HAP-1 (cell line): ENCODE results near the gene SLC16A13.
"Not testable (repeated sequence)": the region's sequence is repeated elsewhere in the genome, so short reads cannot be mapped to it uniquely, and the experiment has no call there.

Experiments
- DNase-seq, 2 experiments: peaks; one replicate each; pipeline ENCODE4 v3.0.0-alpha.2; 2016 to 2020; ENCODE audit warnings: low spot score in 2 of 2
- H3K27me3 ChIP-seq: fragments of 250-450 bp; sonication (Bioruptor Pico); 2 replicates; pipeline ENCODE4 v1.5.1; 2020; ENCODE audit warnings: low read depth, mild to moderate bottlenecking, moderate library complexity
- H3K36me3 ChIP-seq: fragments of 250-450 bp; sonication (Bioruptor Pico); replicated peaks from 2 replicates; pipeline ENCODE4 v1.5.1; 2020; ENCODE audit warnings: mild to moderate bottlenecking
- H3K4me1 ChIP-seq: fragments of 250-450 bp; sonication (Bioruptor Pico); 2 replicates; pipeline ENCODE4 v1.5.1; 2020; ENCODE audit warnings: mild to moderate bottlenecking
- H3K4me3 ChIP-seq: fragments of 250-450 bp; sonication (Bioruptor Pico); 2 replicates; pipeline ENCODE4 v1.5.1; 2020; ENCODE audit warnings: mild to moderate bottlenecking, moderate library complexity
- H3K9me3 ChIP-seq: fragments of 250-450 bp; sonication (Bioruptor Pico); 2 replicates; pipeline ENCODE4 v1.5.1; 2020; ENCODE audit warnings: mild to moderate bottlenecking, moderate library complexity
- in situ Hi-C: fragments of 300-500 bp; cut with MboI; formaldehyde crosslinking; loops from 3 replicates; pipeline ENCODE4 v1.14.3; 2020; ENCODE audit warnings: low sequenced_read_pairs, inconsistent platforms, mixed read lengths

SLC16A13 gene

DNA sequence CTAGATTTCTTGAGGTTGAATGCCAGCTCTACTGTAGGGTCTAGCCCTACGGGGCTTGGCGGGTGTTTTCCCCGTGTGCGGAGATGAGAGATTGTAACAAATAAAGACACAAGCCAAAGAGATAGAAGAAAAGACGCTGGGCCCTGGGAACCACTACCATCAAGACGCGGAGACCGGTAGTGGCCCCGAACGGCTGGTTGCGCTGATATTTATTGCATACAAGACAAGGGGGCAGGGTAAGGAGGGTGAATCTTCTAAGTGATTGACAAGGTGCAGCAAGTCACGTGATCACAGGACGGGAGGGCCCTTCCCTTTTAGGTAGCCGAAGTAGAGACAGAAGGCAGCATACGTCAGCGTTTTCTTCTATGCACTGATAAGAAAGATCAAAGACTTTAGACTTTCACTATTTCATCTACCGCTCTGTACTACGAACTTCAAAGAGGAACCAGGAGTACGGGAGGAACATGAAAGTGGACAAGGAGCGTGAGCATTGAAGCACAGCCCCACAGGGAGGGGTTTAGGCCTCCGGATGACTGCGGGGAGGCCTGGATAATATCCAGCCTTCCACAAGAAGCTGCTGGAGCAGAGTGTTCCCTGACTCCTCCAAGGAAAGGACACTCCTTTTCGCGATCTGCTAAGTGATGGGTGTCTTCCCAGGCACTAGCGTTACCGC, 11.0 kb downstream of the SLC16A13 start:
- H3K36me3 ChIP-seq, H3K4me3 ChIP-seq, DNase-seq, H3K27me3 ChIP-seq, H3K4me1 ChIP-seq, H3K9me3 ChIP-seq: not testable (repeated sequence)
- in situ Hi-C loops, result loop anchor here (10.0 kb wide), 1 partner anchor 138 kb away; no protein-coding TSS in a partner anchor

DNA sequence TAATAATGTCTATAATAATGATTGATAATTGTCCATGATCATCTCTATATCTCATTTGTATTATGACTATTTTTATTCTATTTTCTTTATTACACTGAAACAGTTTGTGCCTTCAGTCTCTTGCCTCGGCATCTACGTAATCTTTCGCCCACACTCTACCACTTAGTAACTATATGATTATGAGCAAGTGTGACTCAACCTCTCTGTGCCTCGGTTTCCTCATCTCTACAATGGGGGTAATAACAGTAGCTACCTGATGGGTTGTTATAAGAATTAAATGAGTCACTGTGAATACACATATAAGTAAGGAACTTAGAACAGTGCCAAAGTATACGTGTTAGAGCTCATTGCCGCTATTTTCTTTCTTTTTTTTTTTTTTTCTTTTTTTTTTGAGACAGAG, 11.8 kb downstream of the SLC16A13 start:
- no peaks in the 10 kb centered on the region for H3K9me3 ChIP-seq
- no peak overlapping the region for H3K4me3 ChIP-seq
- no peaks in the 10 kb centered on the region for H3K36me3 ChIP-seq
- no peak for DNase-seq
- H3K4me1 ChIP-seq, result peaks cover 4% of the 10 kb centered on the region
- no peaks in the 10 kb centered on the region for H3K27me3 ChIP-seq
- in situ Hi-C loops, result loop anchor here (10.0 kb wide), 1 partner anchor 137 kb away; no protein-coding TSS in a partner anchor

DNA sequence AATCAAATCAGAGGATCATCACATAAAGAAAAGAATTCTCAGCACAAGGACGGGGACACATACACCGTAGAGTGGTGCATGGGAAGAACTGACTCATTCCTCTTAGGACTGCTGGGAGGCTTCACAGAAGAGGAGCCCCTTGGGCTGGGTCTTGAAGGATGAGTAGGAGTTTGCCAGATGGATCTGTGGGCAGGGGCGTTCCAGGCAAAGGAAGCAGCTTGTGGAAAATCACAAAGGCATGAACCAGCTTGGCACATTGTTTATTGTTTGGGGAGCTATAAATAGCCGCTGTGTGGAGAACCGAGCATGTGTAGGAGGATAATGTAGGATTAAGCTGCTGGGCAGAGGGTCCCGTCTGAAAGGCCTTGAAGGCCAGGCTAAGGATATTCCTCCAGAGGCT, 13.2 kb downstream of the SLC16A13 start:
- Histone ChIP-seq H3K4me3 (no peak overlapping the region), H3K27me3 (no peaks in the 10 kb centered on the region), H3K4me1 (peaks cover 4% of the 10 kb centered on the region), H3K36me3 (no peaks in the 10 kb centered on the region), H3K9me3 (no peaks in the 10 kb centered on the region)
- in situ Hi-C loops, result loop anchor here (10.0 kb wide), 1 partner anchor 136 kb away; no protein-coding TSS in a partner anchor
- DNase-seq, result peak in 1 of 2 experiments; percentile 18

- not testable (repeated sequence) for DNase-seq, H3K27me3 ChIP-seq, H3K4me3 ChIP-seq, H3K9me3 ChIP-seq, H3K36me3 ChIP-seq, H3K4me1 ChIP-seq
- in situ Hi-C loops, result loop anchor here (5.0 kb wide), 1 partner anchor 82 kb away; no protein-coding TSS in a partner anchor
Measured at GRCh38 chr17:7050583-7050982, 14.8 kb downstream of the SLC16A13 start.

GRCh38 chr17:7056386-7056785, 20.6 kb downstream of the SLC16A13 start:
- H3K4me3 ChIP-seq, result no peak overlapping the region
- no peaks in the 10 kb centered on the region for H3K27me3 ChIP-seq
- H3K36me3 ChIP-seq, result no peaks in the 10 kb centered on the region
- in situ Hi-C loops, result no loop called here
- H3K9me3 ChIP-seq, result no peaks in the 10 kb centered on the region
- no peaks in the 10 kb centered on the region for H3K4me1 ChIP-seq
- DNase-seq, result no peak

DNA sequence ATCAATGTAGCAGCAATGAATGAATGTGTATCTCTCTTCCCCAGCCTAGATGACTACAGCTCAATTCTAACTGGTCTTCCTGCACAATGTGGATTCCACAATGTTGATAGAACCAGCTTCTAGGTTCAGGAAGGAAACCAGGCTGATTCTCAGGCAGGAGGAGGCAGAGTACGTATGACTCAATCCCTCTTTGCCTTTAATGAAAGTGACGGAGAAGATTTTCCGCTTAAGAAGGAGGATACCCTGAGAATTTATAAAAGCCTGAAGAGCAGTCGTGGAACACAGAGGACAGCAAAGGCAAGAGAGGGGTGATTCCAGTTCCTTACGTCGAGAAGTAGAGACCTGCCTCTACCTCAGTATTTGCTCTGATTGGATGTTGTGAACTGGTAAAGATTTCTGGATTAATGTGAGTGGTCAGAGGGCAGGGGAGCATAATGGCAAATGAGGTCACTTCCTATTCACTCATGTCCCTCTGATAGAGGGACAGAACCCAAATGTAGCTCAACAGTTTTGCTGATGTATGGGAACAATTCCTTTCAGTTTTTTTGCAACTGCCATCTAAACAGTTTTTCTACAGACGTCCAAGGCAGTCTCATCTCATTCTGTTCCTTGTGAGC, 23.1 kb downstream of the SLC16A13 start:
- in situ Hi-C loops, result no loop called here
- H3K27me3 ChIP-seq, result no peaks in the 10 kb centered on the region
- no peaks in the 10 kb centered on the region for H3K9me3 ChIP-seq
- H3K4me1 ChIP-seq, result peaks cover 3% of the 10 kb centered on the region; the same call in 1 of the 2 replicates
- H3K4me3 ChIP-seq, result no peak overlapping the region
- DNase-seq, result no peak
- no peaks in the 10 kb centered on the region for H3K36me3 ChIP-seq

- H3K27me3 ChIP-seq, result no peaks in the 10 kb centered on the region
- DNase-seq, result no peak
- H3K9me3 ChIP-seq, result no peaks in the 10 kb centered on the region
- H3K4me1 ChIP-seq, result peaks cover 3% of the 10 kb centered on the region; the same call in 1 of the 2 replicates
- H3K36me3 ChIP-seq, result no peaks in the 10 kb centered on the region
- in situ Hi-C loops, result no loop called here
- H3K4me3 ChIP-seq, result no peak overlapping the region
Measured at GRCh38 chr17:7060165-7060891, 24.5 kb downstream of the SLC16A13 start.

DNA sequence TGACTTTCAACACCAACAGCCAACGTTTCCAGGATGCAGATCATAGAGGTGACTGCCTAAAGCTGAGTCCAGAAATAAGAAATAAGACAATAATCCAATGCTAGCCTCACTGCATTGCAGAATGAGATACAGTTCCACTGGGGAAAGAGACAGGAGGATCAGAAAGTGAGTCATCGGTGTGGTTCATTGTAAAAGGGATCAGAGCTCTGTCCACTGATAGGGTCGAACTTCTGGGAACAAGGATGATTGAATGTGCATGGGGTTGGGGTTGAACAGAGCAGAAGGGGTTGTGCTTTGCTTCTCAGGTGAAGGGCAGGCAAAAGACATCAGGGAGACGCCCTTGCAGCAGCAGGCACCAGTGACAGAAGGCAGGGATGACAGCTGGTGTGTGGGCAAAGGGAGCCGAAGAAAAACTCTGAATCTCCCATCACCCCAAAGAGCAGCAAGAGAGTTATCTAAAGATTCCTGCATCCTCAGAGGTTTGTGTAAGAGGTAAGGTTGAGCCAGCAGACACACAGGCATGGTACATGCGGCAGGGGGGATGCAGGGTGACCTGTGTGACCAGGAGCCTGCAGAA, 27.8 kb downstream of the SLC16A13 start:
- no peak for DNase-seq
- in situ Hi-C loops, result no loop called here
- no peaks in the 10 kb centered on the region; the same call in 1 of the 2 replicates for H3K9me3 ChIP-seq
- no peaks in the 10 kb centered on the region for H3K27me3 ChIP-seq
- no peak overlapping the region for H3K4me3 ChIP-seq
- no peaks in the 10 kb centered on the region for H3K36me3 ChIP-seq
- H3K4me1 ChIP-seq, result peaks cover 3% of the 10 kb centered on the region; the same call in 1 of the 2 replicates

- Histone ChIP-seq H3K36me3 (no peaks in the 10 kb centered on the region), H3K4me1 (peaks cover 3% of the 10 kb centered on the region; the same call in 1 of the 2 replicates), H3K27me3 (no peaks in the 10 kb centered on the region), H3K9me3 (no peaks in the 10 kb centered on the region; the same call in 1 of the 2 replicates), H3K4me3 (no peak overlapping the region)
- no peak for DNase-seq
- in situ Hi-C loops, result no loop called here
Measured at GRCh38 chr17:7064261-7064660, 28.4 kb downstream of the SLC16A13 start.

- no peaks in the 10 kb centered on the region for H3K27me3 ChIP-seq
- H3K4me1 ChIP-seq, result peaks cover 3% of the 10 kb centered on the region; the same call in 1 of the 2 replicates
- DNase-seq, result no peak
- in situ Hi-C loops, result no loop called here
- H3K9me3 ChIP-seq, result no peaks in the 10 kb centered on the region; the same call in 1 of the 2 replicates
- no peak overlapping the region for H3K4me3 ChIP-seq
- H3K36me3 ChIP-seq, result no peaks in the 10 kb centered on the region
Measured at GRCh38 chr17:7067198-7067597, 31.4 kb downstream of the SLC16A13 start.

- Histone ChIP-seq H3K36me3 (no peaks in the 10 kb centered on the region), H3K27me3 (no peaks in the 10 kb centered on the region), H3K4me3 (no peak overlapping the region), H3K9me3 (no peaks in the 10 kb centered on the region; the same call in 1 of the 2 replicates), H3K4me1 (no peaks in the 10 kb centered on the region)
- in situ Hi-C loops, result no loop called here
- no peak for DNase-seq
Measured at GRCh38 chr17:7068268-7068667, 32.5 kb downstream of the SLC16A13 start.

DNA sequence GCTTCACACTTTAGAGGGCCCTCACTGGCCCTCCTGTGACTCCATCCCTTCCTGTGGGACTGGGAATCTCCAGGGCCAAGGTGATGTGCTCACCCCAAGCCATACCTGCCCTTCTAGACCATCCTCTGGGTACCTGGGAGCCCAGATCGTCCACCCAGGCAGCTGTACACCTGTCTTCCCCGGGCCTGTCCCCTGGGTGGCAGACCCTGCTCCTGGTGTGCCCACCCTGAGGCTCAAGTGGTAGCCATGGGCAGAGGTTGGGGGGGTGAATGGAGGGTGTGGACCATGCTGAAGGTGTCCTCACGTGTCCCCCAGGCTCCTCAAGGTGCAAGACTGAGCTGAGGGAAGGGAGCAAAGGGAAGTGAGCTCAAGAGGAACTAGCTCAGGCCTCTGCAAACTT, 34.9 kb downstream of the SLC16A13 start:
- Histone ChIP-seq H3K36me3 (no peaks in the 10 kb centered on the region), H3K27me3 (no peaks in the 10 kb centered on the region), H3K9me3 (no peaks in the 10 kb centered on the region; the same call in 1 of the 2 replicates), H3K4me3 (no peak overlapping the region), H3K4me1 (no peaks in the 10 kb centered on the region)
- no peak for DNase-seq
- in situ Hi-C loops, result no loop called here

DNA sequence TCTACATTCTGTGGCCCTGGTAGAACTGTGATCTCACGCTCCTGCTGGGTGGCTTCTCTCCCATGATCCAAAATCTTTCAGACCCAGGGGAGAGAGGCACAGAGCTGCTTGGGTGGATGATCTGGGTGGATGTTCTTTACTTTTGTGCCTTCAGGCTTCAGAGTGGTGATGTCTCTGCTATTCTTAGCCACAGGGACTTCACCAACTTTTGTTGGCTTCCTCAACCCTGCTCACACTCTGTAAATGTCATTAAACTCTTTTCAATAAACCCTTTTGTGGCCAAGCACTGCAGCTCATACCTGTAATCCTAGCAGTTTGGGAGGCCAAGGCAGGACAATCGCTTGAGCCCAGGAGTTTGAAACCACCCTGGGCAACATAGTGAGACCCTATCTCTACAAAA, 36.6 kb downstream of the SLC16A13 start:
- H3K9me3 ChIP-seq, result no peaks in the 10 kb centered on the region; the same call in 1 of the 2 replicates
- DNase-seq, result no peak
- no peaks in the 10 kb centered on the region for H3K36me3 ChIP-seq
- no peaks in the 10 kb centered on the region for H3K27me3 ChIP-seq
- H3K4me1 ChIP-seq, result no peaks in the 10 kb centered on the region
- in situ Hi-C loops, result no loop called here
- H3K4me3 ChIP-seq, result no peak overlapping the region
